K562 (cell line): ENCODE results near the gene LRRC25. TPM values are rescaled to one million over a fixed set of nuclear protein-coding genes. Genes with fewer than 3 reads are reported as not detected.
A peak's percentile ranks its signal among the peaks of the same experiment; 100 is the strongest.

Experiments used
- BACH1 ChIP-seq: fragments of 200-800 bp; sonication (Bioruptor generic); IDR thresholded peaks from 2 replicates; pipeline ENCODE4 v1.6.1; 2016; ENCODE audit warnings: missing genetic modification characterization, missing compliant biosample characterization
- CBX1 ChIP-seq: sonication (generic); IDR thresholded peaks from 2 replicates; pipeline ENCODE4 v1.6.1; 2016; ENCODE audit warnings: antibody characterized with exemption, low read depth, mild to moderate bottlenecking
- HNRNPL ChIP-seq: fragments of 200-400 bp; formaldehyde crosslinking; IDR thresholded peaks from 2 replicates; pipeline ENCODE4 v1.6.1; 2017; ENCODE audit warnings: low read depth, mild to moderate bottlenecking, low read length
- KDM2B ChIP-seq: fragments of 250-450 bp; sonication (Bioruptor Pico); IDR thresholded peaks from 2 replicates; pipeline ENCODE4 v1.8.0; 2021; ENCODE audit warnings: mild to moderate bottlenecking, moderate library complexity
- POLR2AphosphoS5 ChIP-seq: IDR thresholded peaks from 2 replicates; pipeline ENCODE4 v1.6.1; 2011; ENCODE audit warnings: mild to moderate bottlenecking, low read depth, low read length, moderate library complexity; ENCODE audit not compliant: control insufficient read depth, insufficient read depth
- RNF2 ChIP-seq: sonication (generic); IDR thresholded peaks from 2 replicates; pipeline ENCODE4 v1.6.1; 2016
- ZNF445 ChIP-seq: fragments of 250-450 bp; sonication (Bioruptor Pico); IDR thresholded peaks from 2 replicates; pipeline ENCODE4 v1.4.0; 2020; ENCODE audit warnings: low read depth, mild to moderate bottlenecking, moderate library complexity
- ZNF507 ChIP-seq: conservative IDR thresholded peaks from 2 replicates; pipeline ENCODE4 v1.6.1; 2017; ENCODE audit warnings: missing genetic modification characterization, missing compliant biosample characterization
- polyA plus RNA-seq, 8 experiments: library from polyadenylated mRNA; depleted of rRNA in 4 of 8; stranded (reverse) in 5 of 8; unstranded in 3 of 8; fragments of >200 nt; fragmentation: Nextera tagmentation in 2 of 8; fragmentation: Illumina TruSeq in 1 of 8; extraction: Ambion mirVana in 2 of 8; extraction: Trizol in 1 of 8; gene quantifications; 2 replicates each; pipeline versions ENCODE4 v1.2.1 to v1.2.3, GENCODE V29; 2011 to 2014; ENCODE audit warnings: inconsistent platforms in 1 of 8, missing spikeins in 1 of 8
- total RNA-seq, 7 experiments: library from RNA; depleted of rRNA in 6 of 7; stranded (reverse); fragments of >200 nt in 6 of 7; fragmentation: Illumina TruSeq in 2 of 7; extraction: Trizol in 2 of 7; gene quantifications; 2 replicates each; pipeline versions ENCODE4 v1.2.1 to v1.2.3, GENCODE V29; 2011 to 2021; ENCODE audit warnings: low replicate concordance in 1 of 7
- TF ChIP-seq, protein P1 (sequence below): fragments of 450-650 bp; formaldehyde crosslinking; IDR thresholded peaks from 2 replicates; pipeline ENCODE4 v1.4.0; 2020; ENCODE audit warnings: mild to moderate bottlenecking
- TF ChIP-seq, protein P2 (sequence below): sonication (generic); formaldehyde crosslinking; IDR thresholded peaks from 2 replicates; pipeline ENCODE4 v1.8.0; 2022; ENCODE audit warnings: mild to moderate bottlenecking, missing genetic modification reagents
- TF ChIP-seq, protein P3 (sequence below): fragments of 250-450 bp; sonication (Bioruptor Pico); IDR thresholded peaks from 2 replicates; pipeline ENCODE4 v1.4.0; 2020

The LRRC25 gene
- total and polyA plus RNA-seq, 9 of the 15 experiments (the other 6 are each of a cell fraction or from before 2014, with no cell fraction given), result 0.07 to 0.36 (median 0.10) TPM; not detected in 3

DNA sequence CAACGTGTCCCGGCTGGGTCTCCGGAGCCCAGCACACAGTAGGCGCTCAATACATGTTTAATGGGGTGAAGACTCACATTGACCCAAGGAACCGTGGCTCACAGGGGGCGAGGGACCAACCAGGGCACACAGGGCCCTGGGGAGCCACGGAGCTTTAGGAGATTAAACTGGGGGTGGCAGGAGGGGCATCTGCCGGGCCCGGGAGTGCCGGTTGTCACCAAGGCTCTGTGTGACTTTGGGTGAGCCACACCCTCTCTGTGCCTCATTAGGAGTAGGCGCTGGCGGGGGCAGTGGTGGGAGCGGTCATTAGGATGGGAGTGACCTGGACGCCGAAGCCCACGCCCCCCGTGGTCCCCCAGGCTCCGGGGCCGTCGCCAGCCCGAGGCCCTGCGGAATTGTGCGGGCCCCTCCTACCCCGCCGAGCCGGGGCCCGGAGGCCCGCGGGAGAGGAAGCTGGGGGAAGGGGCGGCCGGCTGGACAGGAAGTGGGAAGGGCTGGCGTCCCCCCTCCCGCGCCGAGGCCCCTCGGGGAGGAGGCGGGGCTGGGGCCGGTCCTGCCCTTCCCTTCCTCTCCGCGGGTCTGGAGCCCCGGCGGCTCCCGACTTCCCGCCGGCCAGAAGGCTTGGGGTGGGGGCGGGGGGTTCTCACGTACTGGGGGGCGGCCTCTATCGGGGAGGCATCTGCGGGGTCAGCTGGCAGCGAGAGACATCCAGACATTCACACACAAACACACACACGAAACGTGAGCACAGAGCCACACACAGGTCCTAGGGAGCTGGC lies 20.0 kb upstream of the LRRC25 start (continued):
- TF ChIP-seq, protein P1, sequence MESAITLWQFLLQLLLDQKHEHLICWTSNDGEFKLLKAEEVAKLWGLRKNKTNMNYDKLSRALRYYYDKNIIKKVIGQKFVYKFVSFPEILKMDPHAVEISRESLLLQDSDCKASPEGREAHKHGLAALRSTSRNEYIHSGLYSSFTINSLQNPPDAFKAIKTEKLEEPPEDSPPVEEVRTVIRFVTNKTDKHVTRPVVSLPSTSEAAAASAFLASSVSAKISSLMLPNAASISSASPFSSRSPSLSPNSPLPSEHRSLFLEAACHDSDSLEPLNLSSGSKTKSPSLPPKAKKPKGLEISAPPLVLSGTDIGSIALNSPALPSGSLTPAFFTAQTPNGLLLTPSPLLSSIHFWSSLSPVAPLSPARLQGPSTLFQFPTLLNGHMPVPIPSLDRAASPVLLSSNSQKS (CRISPR knock-in tag), result 0 out of 2 replicates have a peak, but pooled peaks have one; percentile 67
- TF ChIP-seq CBX1 (peak; percentile 38; the same call in 1 of the 2 replicates), RNF2 (peak; percentile 41; the same call in 1 of the 2 replicates), POLR2AphosphoS5 (no peak), KDM2B (CRISPR knock-in tag) (no peak), ZNF507 (tag) (no peak), ZNF445 (no peak), BACH1 (tag) (no peak), HNRNPL (0 out of 2 replicates have a peak, but pooled peaks have one; percentile 25)
- TF ChIP-seq, protein P2, sequence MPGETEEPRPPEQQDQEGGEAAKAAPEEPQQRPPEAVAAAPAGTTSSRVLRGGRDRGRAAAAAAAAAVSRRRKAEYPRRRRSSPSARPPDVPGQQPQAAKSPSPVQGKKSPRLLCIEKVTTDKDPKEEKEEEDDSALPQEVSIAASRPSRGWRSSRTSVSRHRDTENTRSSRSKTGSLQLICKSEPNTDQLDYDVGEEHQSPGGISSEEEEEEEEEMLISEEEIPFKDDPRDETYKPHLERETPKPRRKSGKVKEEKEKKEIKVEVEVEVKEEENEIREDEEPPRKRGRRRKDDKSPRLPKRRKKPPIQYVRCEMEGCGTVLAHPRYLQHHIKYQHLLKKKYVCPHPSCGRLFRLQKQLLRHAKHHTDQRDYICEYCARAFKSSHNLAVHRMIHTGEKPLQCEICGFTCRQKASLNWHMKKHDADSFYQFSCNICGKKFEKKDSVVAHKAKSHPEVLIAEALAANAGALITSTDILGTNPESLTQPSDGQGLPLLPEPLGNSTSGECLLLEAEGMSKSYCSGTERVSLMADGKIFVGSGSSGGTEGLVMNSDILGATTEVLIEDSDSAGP (CRISPR knock-in tag), result no peak
- TF ChIP-seq, protein P3, sequence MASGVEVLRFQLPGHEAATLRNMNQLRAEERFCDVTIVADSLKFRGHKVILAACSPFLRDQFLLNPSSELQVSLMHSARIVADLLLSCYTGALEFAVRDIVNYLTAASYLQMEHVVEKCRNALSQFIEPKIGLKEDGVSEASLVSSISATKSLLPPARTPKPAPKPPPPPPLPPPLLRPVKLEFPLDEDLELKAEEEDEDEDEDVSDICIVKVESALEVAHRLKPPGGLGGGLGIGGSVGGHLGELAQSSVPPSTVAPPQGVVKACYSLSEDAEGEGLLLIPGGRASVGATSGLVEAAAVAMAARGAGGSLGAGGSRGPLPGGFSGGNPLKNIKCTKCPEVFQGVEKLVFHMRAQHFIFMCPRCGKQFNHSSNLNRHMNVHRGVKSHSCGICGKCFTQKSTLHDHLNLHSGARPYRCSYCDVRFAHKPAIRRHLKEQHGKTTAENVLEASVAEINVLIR, result 0 out of 2 replicates have a peak, but pooled peaks have one; percentile 52
- TF ChIP-seq, all 486 proteins: peak for 122
